ENCODE measurements around the gene RASSF5. TPM values are rescaled to one million over a fixed set of nuclear protein-coding genes. Genes with fewer than 3 reads are reported as not detected.

RASSF5 gene
- polyA plus RNA-seq, 1 of the 3 experiments (the other 2 are of a cell fraction), result 2.2 TPM

GRCh38 chr1:206466840-206467649, 40.3 kb upstream of the RASSF5 start:
- no peak overlapping the region for H3K4me2 ChIP-seq
- no peaks in the 10 kb centered on the region for H4K20me1 ChIP-seq (ENCODE audit: insufficient read depth)
- TF ChIP-seq RAD21 (IDR thresholded peaks at IDR 0.05; ENCODE audit: low read length) (no peak), RFX5 (IDR thresholded peaks at IDR 0.05; ENCODE audit: low read length) (no peak), RCOR1 (IDR thresholded peaks at IDR 0.05; ENCODE audit: low read length) (no peak), JUND (IDR thresholded peaks at IDR 0.05) (no peak), MAX (IDR thresholded peaks at IDR 0.05; ENCODE audit: low read depth) (no peak)
- H3K9ac ChIP-seq, result no peak overlapping the region
- H3K79me2 ChIP-seq (ENCODE audit: insufficient read depth), result peaks cover 11% of the 10 kb centered on the region; the same call in 1 of the 2 replicates
- H3K9me3 ChIP-seq, result no peaks in the 10 kb centered on the region
- peaks cover 13 to 26% of the 10 kb centered on the region in 2 experiments; a peak in 2 of 4 replicates for H3K4me1 ChIP-seq (ENCODE audit: control insufficient read depth in 1 of 2, insufficient read depth in 2 of 2, low read depth in 1 of 2, low read length in 1 of 2)
- CTCF ChIA-PET, result interaction anchor here (0.9 to 3.0 kb wide), 3 partner anchors 12 to 361 kb away, joined by 3 to 23 read pairs (median 3); no protein-coding TSS in a partner anchor
- H3K27me3 ChIP-seq (ENCODE audit: insufficient read depth), result no peaks in the 10 kb centered on the region
- DNase-seq, result no peak
- WGBS (ENCODE audit: low lambda C conversion rate), result 95% methylated on average over 15 of the region's 15 CpGs
- no peak overlapping the region for H3K27ac ChIP-seq (ENCODE audit: low read depth in 2 of 2, low read length in 1 of 2)
- no peak overlapping the region for H2AFZ ChIP-seq (ENCODE audit: low read depth)
- POLR2A ChIA-PET, result interaction anchor here (0.7 kb wide), 1 partner anchor 115 kb away, joined by 4 read pairs; no protein-coding TSS in a partner anchor
- H3F3A ChIP-seq (replicated peaks; ENCODE audit: insufficient read depth), result peaks cover 4% of the 10 kb centered on the region
- H3K9me2 ChIP-seq, result no peaks in the 10 kb centered on the region
- peaks cover 13 to 18% of the 10 kb centered on the region in 2 experiments for H3K36me3 ChIP-seq (replicated peaks in 1 of 2; ENCODE audit: control insufficient read depth in 1 of 2, insufficient read depth in 2 of 2, low read length in 1 of 2)
- H3K4me3 ChIP-seq (ENCODE audit: low read depth in 2 of 2, low read length in 1 of 2), result no peak overlapping the region

- peaks cover 4% of the 10 kb centered on the region for H3F3A ChIP-seq (replicated peaks; ENCODE audit: insufficient read depth)
- H3K4me3 ChIP-seq (ENCODE audit: low read depth in 2 of 2, low read length in 1 of 2), result no peak overlapping the region
- no peaks in the 10 kb centered on the region for H3K27me3 ChIP-seq (ENCODE audit: insufficient read depth)
- no peak overlapping the region for H3K27ac ChIP-seq (ENCODE audit: low read depth in 2 of 2, low read length in 1 of 2)
- 86% methylated on average over 9 of the region's 9 CpGs for WGBS (ENCODE audit: low lambda C conversion rate)
- no peak for DNase-seq
- peaks cover 13 to 34% of the 10 kb centered on the region in 2 experiments; a peak in 2 of 4 replicates for H3K4me1 ChIP-seq (ENCODE audit: control insufficient read depth in 1 of 2, insufficient read depth in 2 of 2, low read depth in 1 of 2, low read length in 1 of 2)
- no peaks in the 10 kb centered on the region for H4K20me1 ChIP-seq (ENCODE audit: insufficient read depth)
- H3K9me2 ChIP-seq, result no peaks in the 10 kb centered on the region
- H3K9me3 ChIP-seq, result no peaks in the 10 kb centered on the region
- H3K36me3 ChIP-seq (replicated peaks in 1 of 2; ENCODE audit: control insufficient read depth in 1 of 2, insufficient read depth in 2 of 2, low read length in 1 of 2), result peaks cover 4 to 11% of the 10 kb centered on the region in 2 experiments
- ChIA-PET POLR2A (no interaction called here), CTCF (interaction anchor here (0.9 to 3.0 kb wide), 3 partner anchors 11 to 362 kb away, joined by 3 to 23 read pairs (median 3); no protein-coding TSS in a partner anchor)
- H3K9ac ChIP-seq, result no peak overlapping the region
- H3K79me2 ChIP-seq (ENCODE audit: insufficient read depth), result peaks cover 11% of the 10 kb centered on the region; the same call in 1 of the 2 replicates
- TF ChIP-seq FOXJ3 (CRISPR knock-in tag; IDR thresholded peaks at IDR 0.05), result no peak
- TF ChIP-seq EP300 (IDR thresholded peaks at IDR 0.05; ENCODE audit: borderline replicate concordance in 1 of 2, low read depth in 1 of 2, low read length in 1 of 2), result no peak
- TF ChIP-seq TAF1 (IDR thresholded peaks at IDR 0.05; ENCODE audit: borderline replicate concordance, low read depth, low read length), result no peak
- no peak for TF ChIP-seq ELF1 (IDR thresholded peaks at IDR 0.05)
- no peak for TF ChIP-seq ZBTB33 (IDR thresholded peaks at IDR 0.05; ENCODE audit: borderline replicate concordance, low read depth)
- TF ChIP-seq YY1 (IDR thresholded peaks at IDR 0.05; ENCODE audit: low read depth), result no peak
- no peak overlapping the region for H3K4me2 ChIP-seq
- no peak overlapping the region for H2AFZ ChIP-seq (ENCODE audit: low read depth)
These were observed 39.4 kb upstream of the RASSF5 start for GRCh38 chr1:206467915-206468314.
